ENCODE data around the gene SEMA6D.
"Not testable (repeated sequence)": the region's sequence is repeated elsewhere in the genome, so short reads cannot be mapped to it uniquely, and the experiment has no call there.

The SEMA6D gene

DNA sequence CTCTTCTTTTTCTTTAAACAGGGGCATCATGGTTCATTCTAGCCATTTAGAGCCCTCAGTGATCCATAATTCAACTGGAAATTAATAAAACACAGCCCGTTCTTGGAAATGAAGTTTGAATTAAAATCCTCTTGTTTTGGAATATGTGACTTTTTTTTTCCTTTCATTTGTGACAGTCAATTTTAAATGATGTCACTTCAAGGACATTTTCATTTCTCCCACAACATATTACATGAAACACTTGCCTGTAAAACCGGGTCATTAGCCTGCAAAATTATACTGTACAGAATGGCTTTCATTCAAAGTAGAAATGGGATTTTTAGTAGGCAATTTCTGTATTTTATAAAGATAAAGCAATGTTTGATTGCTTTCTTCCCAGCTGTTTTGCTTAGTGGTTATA is 789 bp upstream of the SEMA6D start:
- no peak for DNase-seq (ENCODE audit: low spot score)

DNA sequence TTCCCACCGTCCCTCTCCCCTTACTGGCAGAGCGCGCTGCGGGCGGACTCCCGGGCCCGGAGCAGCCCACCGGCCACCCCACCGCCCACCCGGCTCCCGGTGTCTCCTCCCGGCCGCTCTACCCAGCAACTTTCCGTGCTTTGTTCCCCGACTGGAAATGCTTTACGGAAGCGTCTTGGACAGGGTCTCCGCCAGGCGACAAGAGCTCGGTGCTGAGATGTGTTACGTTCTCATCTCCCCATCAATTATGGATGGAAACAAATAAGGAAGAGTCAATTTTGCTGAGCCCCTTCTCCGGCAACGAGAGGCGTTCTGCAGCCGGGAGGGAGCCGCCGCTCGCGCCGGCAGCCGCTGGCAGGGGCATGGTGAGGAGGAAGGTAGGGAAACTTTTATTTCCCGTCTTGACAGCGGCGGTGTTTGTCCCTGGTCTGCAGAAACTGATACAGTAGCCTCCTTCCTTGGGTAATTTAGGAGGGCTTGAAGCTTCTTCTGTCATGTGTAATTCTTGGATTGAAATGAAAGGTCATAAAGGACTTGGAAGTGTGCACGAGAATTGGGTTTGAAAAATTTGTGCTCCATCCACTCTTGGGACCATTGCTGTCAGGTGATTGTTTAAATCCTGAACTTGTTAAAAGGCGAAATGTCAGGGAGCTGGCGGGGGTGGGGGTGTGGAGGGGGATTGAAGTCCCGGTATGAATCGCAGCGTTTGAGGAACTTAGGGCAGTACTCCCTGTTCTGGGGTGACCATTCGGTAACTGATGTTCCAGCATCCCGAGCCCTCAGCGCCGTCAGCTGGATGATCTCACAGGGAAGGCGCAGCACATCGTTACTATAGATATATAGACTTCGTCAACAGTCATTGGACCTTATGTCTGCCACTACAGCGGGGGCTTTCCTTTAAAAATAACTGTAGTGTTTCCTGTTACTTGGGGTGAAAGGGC is 1.5 kb downstream of the SEMA6D start:
- DNase-seq (ENCODE audit: low spot score), result peak; percentile 35

DNA sequence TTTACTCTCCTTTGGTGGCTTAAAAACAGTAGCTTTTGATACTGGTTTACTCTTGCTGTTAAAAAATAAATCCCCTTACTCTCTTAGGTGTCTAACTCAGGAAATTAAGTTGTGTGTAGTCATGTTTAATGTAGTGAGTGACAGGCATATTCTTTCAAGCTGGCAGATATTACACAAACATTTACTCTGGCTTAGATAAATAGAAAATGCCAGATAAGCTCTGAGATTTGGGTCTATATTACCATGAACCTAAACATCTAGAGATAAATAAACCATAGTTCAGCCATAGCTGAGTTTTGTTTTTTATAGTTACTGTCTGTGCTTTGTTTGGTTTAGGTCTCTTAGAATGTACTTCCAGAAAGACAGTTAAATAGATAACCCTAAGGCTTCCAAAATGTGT is 2.4 kb downstream of the SEMA6D start:
- no peak for DNase-seq (ENCODE audit: low spot score)

DNA sequence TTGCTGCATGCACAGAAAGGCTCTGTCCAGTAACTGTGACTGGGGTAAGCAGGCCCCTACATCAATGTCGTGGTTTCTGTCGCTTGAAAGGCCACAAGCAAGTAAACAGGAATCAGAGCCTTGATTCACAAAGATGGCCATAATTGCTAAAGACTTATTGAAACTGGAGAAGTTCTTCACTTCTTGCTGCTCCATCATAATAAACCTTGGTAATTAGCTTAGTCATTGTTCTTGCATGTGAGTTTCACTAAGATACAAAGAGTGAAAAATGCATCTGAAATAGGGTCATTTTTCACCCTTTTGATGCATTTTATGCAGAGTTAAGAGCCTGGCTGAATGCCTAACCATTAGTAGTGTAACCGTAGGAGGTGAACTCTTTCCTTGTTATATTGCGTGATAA is 3.2 kb downstream of the SEMA6D start:
- DNase-seq (ENCODE audit: low spot score), result no peak

DNA sequence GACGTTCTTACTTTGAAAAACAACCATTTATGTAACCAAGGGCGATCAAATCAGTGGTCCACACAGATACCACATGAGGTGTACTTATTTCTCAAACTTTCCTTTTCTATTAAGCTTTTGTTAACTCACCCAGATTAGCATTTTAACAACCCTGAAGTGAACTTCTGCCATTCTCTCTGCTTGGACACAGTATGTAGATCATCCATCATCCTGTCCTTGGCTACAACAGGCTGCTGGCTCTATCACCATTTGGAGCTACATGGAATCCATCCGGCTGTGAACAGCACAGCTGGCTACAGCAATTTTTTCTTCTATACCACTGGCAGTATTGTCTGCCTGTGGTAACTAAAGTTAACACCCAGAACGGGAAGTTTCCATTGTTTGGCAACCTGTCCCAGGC is 4.4 kb downstream of the SEMA6D start:
- no peak for DNase-seq (ENCODE audit: low spot score)

DNA sequence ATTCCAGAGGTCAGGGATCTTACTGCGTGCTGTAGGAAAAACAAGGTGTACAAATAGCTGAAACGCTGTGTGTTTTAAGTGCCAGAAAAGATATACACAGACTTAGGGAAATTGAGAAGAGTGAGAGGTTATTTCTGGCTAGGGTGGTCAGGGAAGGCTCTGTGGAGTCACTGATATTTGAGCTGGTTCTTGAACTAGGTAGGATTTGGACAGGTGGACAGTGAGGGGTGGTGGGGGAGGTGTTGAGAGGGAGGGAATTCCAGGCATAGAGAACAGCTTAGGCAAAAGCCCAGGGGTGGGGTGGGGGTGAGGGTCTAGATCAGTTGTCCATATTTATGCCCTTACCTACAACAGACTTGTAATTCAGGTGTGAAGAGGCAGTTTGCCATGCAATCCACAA is 7.0 kb downstream of the SEMA6D start:
- DNase-seq (ENCODE audit: low spot score), result no peak

DNA sequence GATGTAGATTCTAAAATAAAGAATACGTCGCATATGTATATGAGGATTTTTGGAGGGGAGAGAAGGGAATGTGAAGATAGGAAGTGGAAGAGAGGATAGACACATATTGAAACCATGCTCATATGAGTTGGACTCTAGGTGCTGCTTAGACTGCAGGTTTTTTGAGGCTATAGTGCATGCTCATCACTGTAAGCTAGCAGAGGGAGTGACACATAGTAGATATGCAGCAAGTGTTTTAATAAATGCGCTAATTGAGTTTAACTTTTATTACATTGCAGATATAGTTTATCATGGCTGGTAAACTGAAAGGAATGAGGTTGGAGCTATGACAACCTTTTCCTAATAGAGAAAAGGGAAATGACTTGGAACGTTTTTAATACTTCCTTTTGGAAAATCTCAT is 7.7 kb downstream of the SEMA6D start:
- no peak for DNase-seq (ENCODE audit: low spot score)

DNA sequence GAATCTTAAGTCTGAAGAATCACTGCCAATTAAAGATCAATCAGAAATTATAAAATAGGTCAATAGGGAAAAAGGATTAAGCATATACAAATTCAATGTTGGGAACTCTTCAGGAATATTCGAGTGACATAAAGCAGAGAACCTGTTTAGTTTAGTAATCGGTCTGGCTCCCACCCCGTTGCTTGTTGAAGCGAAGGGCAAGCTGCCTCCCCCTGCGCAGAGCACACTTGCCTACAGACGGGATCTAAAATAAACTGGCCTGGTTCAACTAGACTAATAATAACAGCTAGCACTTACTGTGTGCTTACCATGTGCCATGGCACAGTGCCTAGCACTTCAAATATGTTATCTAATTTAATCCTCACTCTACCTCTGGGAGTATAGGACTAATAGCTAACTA is 8.6 kb downstream of the SEMA6D start:
- DNase-seq (ENCODE audit: low spot score), result no peak

DNA sequence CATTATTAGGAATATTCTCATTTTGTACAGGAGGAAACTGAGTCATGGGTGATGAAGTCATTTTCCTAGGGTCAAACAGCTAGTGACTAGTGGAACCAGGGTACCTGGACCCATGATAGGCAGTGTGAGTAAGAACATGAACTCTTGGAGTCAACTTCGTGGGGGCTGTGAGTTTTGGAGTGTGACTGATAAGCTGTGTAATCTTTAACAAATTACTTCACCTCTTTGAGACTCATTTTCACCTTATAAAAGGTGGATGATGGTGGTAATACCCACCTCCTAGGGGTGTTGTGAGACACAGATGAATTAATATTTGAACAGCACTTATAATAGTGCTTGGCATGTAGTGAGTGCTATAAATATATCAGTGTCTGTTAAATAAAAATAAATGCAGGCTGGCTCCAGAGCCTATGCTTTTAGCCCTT is 9.1 kb downstream of the SEMA6D start:
- no peak for DNase-seq (ENCODE audit: low spot score)

DNA sequence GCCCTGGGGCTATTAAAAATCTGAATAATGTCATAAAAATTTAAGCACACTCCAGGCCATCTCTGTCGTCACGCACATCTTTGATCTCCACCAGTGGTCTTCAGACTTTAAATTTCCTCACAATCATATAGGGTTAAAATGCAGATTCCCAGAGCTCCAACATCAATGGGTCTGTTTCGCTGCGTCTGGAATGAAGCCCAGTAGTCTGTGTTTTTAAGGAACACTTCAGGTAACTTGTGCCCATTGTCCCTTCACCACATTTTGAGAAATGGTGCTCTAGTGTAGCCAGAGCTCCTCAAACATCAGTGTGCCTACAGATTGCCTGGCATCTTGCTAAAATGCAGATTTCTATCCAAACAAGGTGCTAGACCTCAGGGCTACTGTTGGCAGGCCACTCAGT is 9.8 kb downstream of the SEMA6D start:
- no peak for DNase-seq (ENCODE audit: low spot score)

DNA sequence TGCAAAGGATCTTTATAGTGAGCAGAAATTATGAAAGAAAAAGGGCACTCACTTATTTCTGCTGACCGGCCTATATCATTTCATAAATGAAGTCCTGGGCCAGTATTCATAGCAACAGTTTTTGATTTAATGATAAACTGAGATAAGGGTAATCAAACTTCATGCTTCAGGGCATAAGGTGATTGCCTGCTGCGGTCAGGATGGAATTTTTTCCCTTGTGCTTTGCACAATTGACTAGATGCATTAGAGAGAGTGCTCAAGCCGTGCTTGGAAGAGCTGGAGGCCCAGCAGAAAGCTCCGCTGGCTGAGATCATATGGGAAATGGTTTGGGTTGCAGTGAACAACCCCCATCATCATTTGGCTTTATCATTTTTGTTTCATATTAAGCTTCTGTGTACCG is 10.4 kb downstream of the SEMA6D start:
- no peak for DNase-seq (ENCODE audit: low spot score)

DNA sequence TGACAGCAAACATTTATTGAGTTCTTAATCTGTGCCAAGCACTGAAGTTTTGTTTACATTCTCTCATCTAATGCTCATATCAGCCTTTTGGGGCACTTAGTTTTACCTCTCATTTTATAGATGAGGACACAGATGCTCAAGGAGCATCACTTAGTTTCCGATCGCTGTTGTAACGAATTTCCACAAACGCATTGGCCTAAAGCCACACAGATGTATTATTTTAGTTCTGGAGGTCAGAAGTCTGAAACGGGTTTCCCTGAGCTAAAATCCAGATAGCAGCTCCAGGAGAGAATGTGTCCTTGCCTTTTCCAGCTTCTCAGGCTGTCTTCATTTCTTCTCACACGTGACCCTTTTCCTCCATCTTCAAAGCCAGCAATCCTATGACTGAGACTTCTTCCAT is 11.1 kb downstream of the SEMA6D start:
- DNase-seq (ENCODE audit: low spot score), result no peak

DNA sequence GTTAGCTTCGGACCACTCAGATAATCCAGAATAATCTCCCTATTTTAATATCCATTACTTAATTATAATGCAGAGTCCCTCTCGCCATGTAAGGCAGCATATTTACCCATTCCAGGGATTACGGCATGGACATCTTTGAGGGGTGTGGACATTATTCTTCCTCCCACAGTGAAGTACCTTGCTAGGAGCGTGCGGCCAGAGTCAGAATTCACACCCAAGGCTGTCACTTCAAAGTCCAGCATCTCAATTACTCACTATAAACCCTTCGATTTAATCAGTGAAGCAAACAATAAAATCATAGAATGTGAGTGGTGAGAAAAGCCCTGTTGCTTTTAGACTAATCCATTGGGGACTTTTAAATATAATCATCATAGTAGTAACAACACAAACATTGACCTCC is 11.6 kb downstream of the SEMA6D start:
- DNase-seq (ENCODE audit: low spot score), result no peak

DNA sequence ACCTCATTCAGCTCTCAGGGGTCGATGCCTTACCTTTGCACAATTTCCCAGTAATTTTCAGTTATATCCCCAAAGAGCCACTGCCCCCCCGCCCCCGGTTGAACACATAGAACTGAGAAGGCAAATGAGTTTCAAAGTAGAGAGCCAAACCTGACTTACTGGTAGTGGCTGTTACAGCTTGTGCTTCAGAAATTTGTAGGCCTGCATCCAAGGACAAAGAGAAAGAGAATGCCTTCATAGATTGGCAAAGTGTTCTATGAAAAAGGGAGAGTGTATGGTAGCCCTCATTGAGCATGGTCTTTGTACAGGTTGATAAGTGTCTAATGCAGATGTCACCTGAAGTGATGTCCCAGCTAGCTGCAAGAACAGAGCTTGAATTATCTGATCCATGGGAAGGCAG is 13.9 kb downstream of the SEMA6D start:
- DNase-seq (ENCODE audit: low spot score), result no peak

DNA sequence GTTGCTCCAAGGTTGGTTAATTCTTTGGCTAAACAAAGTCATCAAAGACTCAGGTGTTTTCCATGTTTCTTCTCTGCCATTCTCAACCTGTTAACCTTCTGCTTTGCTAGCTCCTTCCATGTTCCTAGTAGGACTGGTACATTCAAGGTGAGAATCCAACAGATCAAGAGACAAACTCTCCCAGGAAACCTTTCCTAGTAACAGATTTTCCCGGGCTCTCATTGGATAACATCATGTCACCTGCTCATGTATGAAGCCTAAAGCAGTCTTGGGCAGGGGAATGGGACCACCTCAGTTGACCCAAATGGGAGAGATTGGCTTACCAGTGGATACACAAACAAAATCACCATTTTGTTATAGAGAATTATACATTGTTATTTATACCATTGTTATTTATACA is 14.9 kb downstream of the SEMA6D start:
- no peak for DNase-seq (ENCODE audit: low spot score)

DNA sequence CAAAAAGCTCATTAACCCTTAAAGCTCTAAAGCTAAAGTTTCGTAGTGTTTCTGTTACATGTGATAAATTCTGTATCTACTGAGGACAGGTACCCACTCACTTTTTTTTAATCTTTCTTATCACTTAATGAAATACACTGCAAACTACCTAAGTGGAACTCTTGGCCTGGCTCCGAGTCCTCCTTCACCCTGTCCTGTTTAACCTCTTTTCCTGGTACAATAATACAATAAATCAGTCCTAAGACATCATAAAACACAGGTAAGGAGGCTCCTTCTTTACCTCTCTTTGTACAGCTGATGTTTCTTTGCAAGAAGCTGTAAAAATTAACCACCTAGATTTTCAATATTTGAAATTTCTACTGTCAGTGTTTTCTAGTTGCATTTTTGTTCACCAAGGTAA is 15.8 kb downstream of the SEMA6D start:
- DNase-seq (ENCODE audit: low spot score), result no peak

DNA sequence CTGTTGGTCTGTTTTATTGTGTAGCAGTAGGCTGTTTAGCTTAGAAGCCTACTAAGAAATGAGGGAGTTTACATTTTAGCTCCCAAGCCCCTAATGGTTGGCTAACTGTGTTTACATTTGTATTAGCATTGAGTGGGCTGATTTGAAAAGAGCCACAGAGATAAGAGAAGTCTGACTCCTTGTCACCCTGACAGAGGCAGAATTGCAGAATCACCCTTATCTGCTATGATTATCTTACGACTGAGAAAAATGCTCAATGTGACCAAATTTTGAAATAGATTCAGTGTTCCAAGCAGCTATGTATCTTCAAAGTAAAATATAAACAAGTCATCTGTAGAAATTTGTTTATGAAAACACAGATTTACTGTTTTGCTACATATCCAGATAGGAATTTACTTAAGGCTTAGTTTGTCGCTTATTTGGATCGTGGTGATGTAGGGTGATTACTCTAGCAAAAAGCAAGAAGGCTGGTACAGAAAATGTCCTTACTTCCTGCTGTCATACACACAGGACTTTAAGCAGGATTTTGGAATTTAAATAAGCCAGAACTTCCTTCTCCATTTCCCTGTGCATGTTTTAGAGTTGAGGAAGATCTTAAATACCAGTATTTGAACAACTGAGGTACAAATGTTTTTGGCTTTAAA is 19.0 kb downstream of the SEMA6D start:
- no peak for DNase-seq (ENCODE audit: low spot score)

DNA sequence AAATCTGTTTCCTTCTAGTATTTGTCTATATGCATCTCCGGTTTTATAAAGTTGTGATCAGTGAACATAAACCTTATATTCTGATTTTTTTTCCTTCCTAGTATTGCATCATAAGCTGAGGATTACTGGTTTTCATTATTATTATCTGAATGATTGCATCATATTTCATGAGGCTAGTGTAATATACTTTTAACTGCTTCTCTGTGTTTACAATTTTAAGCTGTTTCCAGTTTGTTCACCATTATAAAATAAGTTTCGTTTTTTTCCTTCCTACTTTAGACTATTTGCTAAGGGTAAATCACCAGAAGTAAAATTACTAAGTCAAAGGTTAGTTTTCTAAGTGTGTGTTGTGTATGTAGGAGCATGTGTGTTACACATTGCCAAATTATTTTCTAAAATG is 20.2 kb downstream of the SEMA6D start:
- DNase-seq (ENCODE audit: low spot score), result no peak

DNA sequence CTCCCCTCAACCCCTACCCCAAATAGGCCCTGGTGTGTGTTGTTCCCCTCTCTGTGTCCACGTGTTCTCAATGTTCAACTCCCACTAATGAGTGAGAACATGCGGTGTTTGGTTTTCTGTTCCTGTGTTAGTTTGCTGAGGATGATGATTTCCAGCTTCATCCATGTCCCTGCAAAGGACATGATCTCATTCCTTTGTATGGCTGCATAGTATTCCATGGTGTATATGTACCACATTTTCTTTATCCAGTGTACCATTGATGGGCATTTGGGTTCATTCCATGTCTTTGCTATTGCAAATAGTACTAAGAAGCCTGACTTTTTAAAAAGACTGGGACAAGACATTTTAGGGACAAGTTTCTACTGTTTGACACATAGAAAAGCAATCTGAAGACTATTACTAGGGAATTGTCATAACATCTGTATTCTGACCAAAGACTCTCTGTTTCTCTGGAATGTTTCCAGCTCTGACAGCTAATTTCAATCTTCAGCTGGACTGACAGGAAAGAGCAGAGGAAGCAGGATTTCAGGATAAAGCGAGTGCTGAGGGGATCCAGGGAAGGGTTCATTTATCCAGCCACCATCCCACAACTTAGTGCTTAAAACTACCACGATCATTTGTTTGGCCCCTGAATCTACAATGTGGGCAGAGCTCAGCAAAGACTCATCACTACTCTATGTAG is 21.0 kb downstream of the SEMA6D start:
- DNase-seq (ENCODE audit: low spot score), result not testable (repeated sequence)

DNA sequence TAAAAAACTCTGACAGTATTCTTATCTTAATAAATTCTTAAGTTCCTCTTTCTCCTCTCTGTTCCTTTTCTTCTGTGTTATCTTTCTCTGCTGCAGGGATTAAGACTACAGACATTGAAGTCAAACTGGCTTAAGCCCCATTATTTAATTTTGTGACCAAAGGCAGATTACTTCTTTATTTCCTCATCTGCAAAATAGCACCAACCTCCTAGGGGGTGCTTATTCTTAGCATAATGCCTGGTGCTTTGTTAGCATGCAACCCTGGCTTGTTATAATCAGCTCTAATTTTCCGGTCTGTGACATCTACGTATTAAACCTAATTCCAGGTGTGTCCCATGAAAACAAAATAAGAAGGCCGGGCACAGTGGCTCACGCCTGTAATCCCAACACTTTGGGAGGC is 23.8 kb downstream of the SEMA6D start:
- DNase-seq (ENCODE audit: low spot score), result no peak

DNA sequence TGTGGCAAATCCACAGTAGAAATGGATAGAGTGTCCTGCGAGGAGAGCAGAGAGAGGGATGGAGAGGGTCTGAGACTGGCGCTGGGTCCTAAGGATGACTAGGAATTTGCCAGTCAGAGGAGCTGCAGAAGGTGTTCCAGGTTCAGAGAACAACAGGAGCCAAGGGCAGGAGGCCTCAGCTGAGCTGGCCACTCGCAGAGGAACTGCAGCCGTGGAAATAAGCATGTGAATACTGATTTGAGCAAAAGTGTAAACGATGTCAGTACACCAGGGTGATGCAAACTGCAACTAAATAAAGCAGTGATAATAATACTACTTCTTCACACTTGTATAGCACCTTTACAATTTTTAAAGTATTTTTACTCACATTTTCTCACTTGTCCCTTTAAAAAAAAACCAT is 24.6 kb downstream of the SEMA6D start:
- no peak for DNase-seq (ENCODE audit: low spot score)

DNA sequence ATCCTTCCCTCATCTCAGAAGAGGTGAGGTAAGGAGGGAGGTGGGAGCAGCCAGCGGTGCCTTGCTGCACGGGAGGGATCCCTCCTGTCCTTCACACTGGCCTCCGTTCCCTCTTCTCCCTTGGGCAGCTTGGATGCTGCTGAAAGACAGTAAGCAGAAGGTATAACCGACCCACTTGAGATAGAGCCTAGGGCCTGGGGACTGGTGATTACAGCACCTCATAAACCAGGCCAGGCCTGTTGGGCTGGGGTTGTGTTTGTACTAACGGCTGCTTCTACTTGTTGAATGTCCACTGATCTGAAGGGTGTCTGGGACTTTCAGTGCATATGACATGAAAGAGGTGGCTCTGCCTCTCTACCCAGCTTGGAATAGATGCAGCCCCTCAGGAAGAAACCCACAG is 25.0 kb downstream of the SEMA6D start:
- DNase-seq (ENCODE audit: low spot score), result no peak

DNA sequence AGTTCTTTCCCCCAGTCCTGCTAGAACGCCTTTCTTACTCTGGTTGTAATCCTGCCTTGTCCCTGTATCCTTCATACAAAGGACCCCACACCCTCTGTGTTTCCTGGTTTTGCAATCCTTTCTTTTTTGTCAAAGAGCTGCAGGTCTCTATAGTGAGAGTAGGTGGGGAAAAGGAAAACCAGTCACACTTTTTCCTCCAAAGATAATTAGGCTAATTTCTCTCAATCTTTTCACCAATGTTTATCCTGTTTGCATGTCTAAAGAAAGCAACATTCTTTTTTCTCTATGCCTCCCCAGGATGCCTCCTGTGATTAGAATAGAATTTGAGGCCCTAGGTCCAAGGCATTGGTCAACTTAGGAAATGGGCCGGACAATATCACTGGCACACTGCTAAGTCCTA is 25.4 kb downstream of the SEMA6D start:
- DNase-seq (ENCODE audit: low spot score), result no peak

All from hepatic stellate cell (primary cell).